ENCODE results near the gene SNX22. TPM values are rescaled to one million over a fixed set of nuclear protein-coding genes. Genes with fewer than 3 reads are reported as not detected.

SNX22 gene
- total RNA-seq, 1 experiment from 2014 or later = 0.33 TPM

GRCh38 chr15:64182859-64183370 is 31.4 kb downstream of the SNX22 start:
- ChIA-PET POLR2A (ENCODE audit: unreplicated experiment) (no interaction called here), CTCF (no interaction called here)
- no peak overlapping the region for H2AFZ ChIP-seq
- H3K27me3 ChIP-seq (ENCODE audit: insufficient read depth, low read depth) = no peaks in the 10 kb centered on the region
- BruUV-seq (replicated peaks) = no TSS peak
- no peak overlapping the region for H3K4me2 ChIP-seq
- intact Hi-C loops (cut with micrococcal nuclease; ENCODE audit: unreplicated experiment) = no loop called here
- H3K9me3 ChIP-seq (ENCODE audit: insufficient read depth, low read depth) = no peaks in the 10 kb centered on the region
- H3K9me2 ChIP-seq (ENCODE audit: insufficient read depth) = no peaks in the 10 kb centered on the region
- DNase-seq = no peak
- H3K4me1 ChIP-seq (replicated peaks; ENCODE audit: insufficient read depth) = no peaks in the 10 kb centered on the region
- H3K79me2 ChIP-seq (ENCODE audit: low read depth) = no peaks in the 10 kb centered on the region
- H3K27ac ChIP-seq = no peak overlapping the region
- no peaks in the 10 kb centered on the region for H4K20me1 ChIP-seq (ENCODE audit: insufficient read depth)
- no peak for TF ChIP-seq EZH2 (IDR thresholded peaks at IDR 0.05; ENCODE audit: low read depth)
- TF ChIP-seq CTCF (conservative IDR thresholded peaks at IDR 0.05) = no peak
- H3K4me3 ChIP-seq = no peak overlapping the region
- H3K36me3 ChIP-seq (ENCODE audit: low read depth) = no peaks in the 10 kb centered on the region
- no peaks in the 10 kb centered on the region for H3F3A ChIP-seq (ENCODE audit: insufficient read depth, low read depth)

- Histone ChIP-seq H3K27ac (no peak overlapping the region), H4K20me1 (ENCODE audit: insufficient read depth) (no peaks in the 10 kb centered on the region), H3K36me3 (ENCODE audit: low read depth) (no peaks in the 10 kb centered on the region), H3K9me2 (ENCODE audit: insufficient read depth) (no peaks in the 10 kb centered on the region), H3K4me3 (no peak overlapping the region), H3K27me3 (ENCODE audit: insufficient read depth, low read depth) (no peaks in the 10 kb centered on the region), H3F3A (ENCODE audit: insufficient read depth, low read depth) (no peaks in the 10 kb centered on the region), H3K9me3 (ENCODE audit: insufficient read depth, low read depth) (no peaks in the 10 kb centered on the region), H2AFZ (no peak overlapping the region), H3K79me2 (ENCODE audit: low read depth) (no peaks in the 10 kb centered on the region), H3K4me1 (replicated peaks; ENCODE audit: insufficient read depth) (no peaks in the 10 kb centered on the region), H3K4me2 (no peak overlapping the region)
- ChIA-PET CTCF (no interaction called here), POLR2A (ENCODE audit: unreplicated experiment) (no interaction called here)
- BruUV-seq (replicated peaks) = no TSS peak
- intact Hi-C loops (cut with micrococcal nuclease; ENCODE audit: unreplicated experiment) = no loop called here
- no peak for DNase-seq
- TF ChIP-seq EZH2 (IDR thresholded peaks at IDR 0.05; ENCODE audit: low read depth) (no peak), CTCF (conservative IDR thresholded peaks at IDR 0.05) (no peak)
These were observed 33.8 kb downstream of the SNX22 start for GRCh38 chr15:64185146-64185911.

- Histone ChIP-seq H3K27ac (no peak overlapping the region), H3K27me3 (ENCODE audit: insufficient read depth, low read depth) (no peaks in the 10 kb centered on the region), H2AFZ (no peak overlapping the region), H3K9me2 (ENCODE audit: insufficient read depth) (no peaks in the 10 kb centered on the region), H3F3A (ENCODE audit: insufficient read depth, low read depth) (no peaks in the 10 kb centered on the region), H4K20me1 (ENCODE audit: insufficient read depth) (no peaks in the 10 kb centered on the region), H3K79me2 (ENCODE audit: low read depth) (no peaks in the 10 kb centered on the region), H3K4me2 (no peak overlapping the region), H3K9me3 (ENCODE audit: insufficient read depth, low read depth) (no peaks in the 10 kb centered on the region), H3K4me3 (no peak overlapping the region), H3K36me3 (ENCODE audit: low read depth) (no peaks in the 10 kb centered on the region), H3K4me1 (replicated peaks; ENCODE audit: insufficient read depth) (no peaks in the 10 kb centered on the region)
- BruUV-seq (replicated peaks) = no TSS peak
- POLR2A ChIA-PET (ENCODE audit: unreplicated experiment) = no interaction called here
- intact Hi-C loops (cut with micrococcal nuclease; ENCODE audit: unreplicated experiment) = no loop called here
- DNase-seq = no peak
- TF ChIP-seq CTCF (conservative IDR thresholded peaks at IDR 0.05) (no peak), EZH2 (IDR thresholded peaks at IDR 0.05; ENCODE audit: low read depth) (no peak)
- CTCF ChIA-PET = no interaction called here
These were observed 36.1 kb downstream of the SNX22 start for GRCh38 chr15:64187396-64188191.
